Melanocyte of skin (primary cell): ENCODE measurements around the gene SPATA16. TPM values are rescaled to one million over a fixed set of nuclear protein-coding genes. Genes with fewer than 3 reads are reported as not detected.

Experiments used
- total RNA-seq, 2 donors: library from RNA; depleted of rRNA; stranded (reverse); fragments of >200 nt; gene quantifications; 2 replicates each; pipeline ENCODE4 v1.2.3, GENCODE V29; 2012

SPATA16 gene
- total RNA-seq, result not detected

GRCh38 chr3:173140986-173141385, at the start of gene SPATA16:
Gene SPATA16, minus strand, starts transcription at chr3:173141235. Its CDS starts 23,504 bp downstream, at chr3:173117731.

